K562 (cell line): ENCODE data around the gene MKLN1. TPM values are rescaled to one million over a fixed set of nuclear protein-coding genes. Genes with fewer than 3 reads are reported as not detected.

ENCODE experiments used
- ATAC-seq: fragments of 200-7000 bp; cut with Tn5 transposase; 3 replicates; pipeline ENCODE4 v1.9.1; 2020; ENCODE audit warnings: moderate library complexity
- BruUV-seq: library from RNA; stranded (reverse); fragments of 400-500 nt; replicated peaks from 2 replicates; lab custom pipeline; 2021; lab: Mats Ljungman, UMichigan
- CTCF ChIA-PET: fragments of 300-600 bp; formaldehyde crosslinking; extraction: SDS; loops from one replicate; lab custom pipeline; 2021; ENCODE audit warnings: low intra/inter-chr PET ratio; lab: Yijun Ruan, JAX
- POLR2A ChIA-PET: fragments of 300-600, 350-650 bp; sonication (Branson Sonifier 250); formaldehyde crosslinking; extraction: SDS; loops from one replicate; lab custom pipeline; 2021; ENCODE audit warnings: antibody characterized with exemption, inconsistent platforms; lab: Yijun Ruan, JAX
- DNase-seq, 4 experiments: peaks; one replicate each; pipeline versions ENCODE4 v3.0.0 to v3.0.0-alpha.2; 2011 to 2018; ENCODE audit warnings: low spot score in 3 of 4, mixed read lengths in 3 of 4; ENCODE audit errors: extremely low read depth in 1 of 4
- FAIRE-seq: peaks from 2 replicates; lab custom pipeline; 2011; peaks lifted over from hg19 to GRCh38; lab: Jason Lieb, UNC
- H2AFZ ChIP-seq: 2 replicates; pipeline ENCODE4 v1.6.0; 2011; ENCODE audit warnings: low read depth, low read length, control low read depth, inconsistent platforms
- H3K27ac ChIP-seq: fragments of 200-600 bp; 3 replicates; pipeline ENCODE4 v1.8.0; 2011; ENCODE audit warnings: low read depth, mild to moderate bottlenecking, control low read depth, inconsistent platforms, low read length, moderate library complexity, mixed read lengths; ENCODE audit errors: extremely low read depth
- H3K27me3 ChIP-seq, 2 experiments: fragments of 300-600 bp in 1 of 2; 2 replicates in 1 of 2; 3 replicates in 1 of 2; pipeline versions ENCODE4 v1.6.0 to v1.8.0; 2011; ENCODE audit warnings: inconsistent platforms in 2 of 2, low read length in 2 of 2, mild to moderate bottlenecking in 1 of 2, mixed read lengths in 1 of 2, moderate library complexity in 1 of 2; ENCODE audit not compliant: control insufficient read depth in 2 of 2, insufficient read depth in 2 of 2
- H3K36me3 ChIP-seq: fragments of 300-600 bp; 3 replicates; pipeline ENCODE4 v1.8.0; 2011; ENCODE audit warnings: mild to moderate bottlenecking, low read length, inconsistent platforms; ENCODE audit not compliant: control insufficient read depth, insufficient read depth
- H3K4me1 ChIP-seq, 2 experiments: fragments of 200-600 bp in 1 of 2; replicated peaks in 1 of 2; 2 replicates in 1 of 2; 3 replicates in 1 of 2; pipeline versions ENCODE4 v1.5.1 to v1.8.0; 2011; ENCODE audit warnings: inconsistent platforms in 2 of 2, low read length in 2 of 2, mild to moderate bottlenecking in 1 of 2, mixed read lengths in 1 of 2, moderate library complexity in 1 of 2; ENCODE audit not compliant: control insufficient read depth in 2 of 2, insufficient read depth in 2 of 2
- H3K4me2 ChIP-seq: 2 replicates; pipeline ENCODE4 v1.6.1; 2011; ENCODE audit warnings: low read length, control low read depth, inconsistent platforms, mixed read lengths; ENCODE audit not compliant: insufficient read depth
- H3K4me3 ChIP-seq: fragments of 200-600 bp; sonication (generic), shearing (Covaris generic); 2 replicates; pipeline ENCODE4 v1.5.1; 2016; ENCODE audit warnings: control low read depth, inconsistent platforms
- H3K79me2 ChIP-seq: fragments of 200-600 bp; 3 replicates; pipeline ENCODE4 v1.8.0; 2011; ENCODE audit warnings: low read length, inconsistent platforms; ENCODE audit not compliant: control insufficient read depth, insufficient read depth
- H3K9ac ChIP-seq, 2 experiments: 2 replicates each; pipeline versions ENCODE4 v1.6.0 to v1.6.1; 2011; ENCODE audit warnings: low read depth in 2 of 2, low read length in 2 of 2, control low read depth in 1 of 2, inconsistent platforms in 1 of 2, mild to moderate bottlenecking in 1 of 2, mixed read lengths in 1 of 2; ENCODE audit not compliant: insufficient read depth in 1 of 2
- H3K9me1 ChIP-seq: one replicate; pipeline ENCODE4 v1.6.0; 2011; ENCODE audit warnings: inconsistent platforms, mild to moderate bottlenecking, low read length, moderate library complexity; ENCODE audit not compliant: control insufficient read depth, insufficient read depth
- H3K9me3 ChIP-seq: replicated peaks from 2 replicates; pipeline ENCODE4 v1.5.1; 2011; ENCODE audit warnings: low read depth, low read length, inconsistent platforms; ENCODE audit not compliant: control insufficient read depth, insufficient read depth
- H4K20me1 ChIP-seq: replicated peaks from 2 replicates; pipeline ENCODE4 v1.6.1; 2011; ENCODE audit warnings: low read length, inconsistent platforms, mixed read lengths; ENCODE audit not compliant: control insufficient read depth, insufficient read depth
- CBFB ChIP-seq: sonication (generic); formaldehyde crosslinking; IDR thresholded peaks from 2 replicates; pipeline ENCODE4 v1.4.0; 2020; ENCODE audit warnings: mild to moderate bottlenecking, missing genetic modification reagents
- ESRRB ChIP-seq: fragments of 250-450 bp; sonication (Bioruptor Pico); IDR thresholded peaks from 2 replicates; pipeline ENCODE4 v1.5.0; 2020; ENCODE audit warnings: mild to moderate bottlenecking, moderate library complexity, borderline replicate concordance
- HDAC2 ChIP-seq: fragments of 450-650 bp; IDR thresholded peaks from 2 replicates; pipeline ENCODE4 v1.6.1; 2016; ENCODE audit warnings: mild to moderate bottlenecking
- KLF13 ChIP-seq: fragments of 450-650 bp; IDR thresholded peaks from 2 replicates; pipeline ENCODE4 v1.6.1; 2016; ENCODE audit warnings: missing genetic modification characterization, low read depth, mild to moderate bottlenecking, missing compliant biosample characterization, moderate library complexity, borderline replicate concordance
- MAFF ChIP-seq: IDR thresholded peaks from 2 replicates; pipeline ENCODE4 v1.6.1; 2012; ENCODE audit warnings: low read length, improper control_type of control experiment
- MCM7 ChIP-seq, 2 experiments: fragments of 450-650 bp; IDR thresholded peaks; 2 replicates each; pipeline ENCODE4 v1.6.1; 2016 to 2018
- NCOA2 ChIP-seq, 2 experiments: fragments of 450-650 bp; IDR thresholded peaks; 2 replicates each; pipeline ENCODE4 v1.6.1; 2018; ENCODE audit warnings: mild to moderate bottlenecking in 2 of 2, moderate library complexity in 1 of 2; ENCODE audit not compliant: partially characterized antibody in 2 of 2
- ZKSCAN8 ChIP-seq: fragments of 200-800 bp; sonication (Bioruptor generic); IDR thresholded peaks from 2 replicates; pipeline ENCODE4 v1.6.1; 2016; ENCODE audit warnings: missing genetic modification characterization, missing compliant biosample characterization
- ZNF24 ChIP-seq: fragments of 450-650 bp; IDR thresholded peaks from 2 replicates; pipeline ENCODE4 v1.6.1; 2016
- WGBS: fragments of 100-300 bp; shearing (Covaris generic); methylation state at CpG from one replicate; pipeline ENCODE4 v1.1.6; 2016; ENCODE audit warnings: low coverage, mixed read lengths; ENCODE audit not compliant: insufficient coverage; ENCODE audit errors: missing lambda C conversion rate; 5-methylcytosine and 5-hydroxymethylcytosine counted together
- in situ Hi-C: fragments of 300-500 bp; cut with MboI; formaldehyde crosslinking; loops from 4 replicates; pipeline ENCODE4 v1.15.0; 2018; ENCODE audit warnings: inconsistent platforms, mixed read lengths
- intact Hi-C: fragments of 100-400 bp; cut with micrococcal nuclease; formaldehyde crosslinking; loops from 2 replicates; pipeline ENCODE4 v1.14.2; 2022
- polyA plus RNA-seq, 8 experiments: library from polyadenylated mRNA; depleted of rRNA in 4 of 8; stranded (reverse) in 5 of 8; unstranded in 3 of 8; fragments of >200 nt; fragmentation: Nextera tagmentation in 2 of 8; fragmentation: Illumina TruSeq in 1 of 8; extraction: Ambion mirVana in 2 of 8; extraction: Trizol in 1 of 8; gene quantifications; 2 replicates each; pipeline versions ENCODE4 v1.2.1 to v1.2.3, GENCODE V29; 2011 to 2014; ENCODE audit warnings: inconsistent platforms in 1 of 8, missing spikeins in 1 of 8
- total RNA-seq, 7 experiments: library from RNA; depleted of rRNA in 6 of 7; stranded (reverse); fragments of >200 nt in 6 of 7; fragmentation: Illumina TruSeq in 2 of 7; extraction: Trizol in 2 of 7; gene quantifications; 2 replicates each; pipeline versions ENCODE4 v1.2.1 to v1.2.3, GENCODE V29; 2011 to 2021; ENCODE audit warnings: low replicate concordance in 1 of 7
- TF ChIP-seq, protein P1 (sequence below): fragments of 450-650 bp; IDR thresholded peaks from 2 replicates; pipeline ENCODE4 v1.6.1; 2018; ENCODE audit not compliant: partially characterized antibody
- TF ChIP-seq, protein P2 (sequence below): fragments of 450-650 bp; IDR thresholded peaks from 2 replicates; pipeline ENCODE4 v1.6.1; 2016; ENCODE audit warnings: low read depth, mild to moderate bottlenecking, moderate library complexity
- TF ChIP-seq, protein P3 (sequence below): fragments of 450-650 bp; IDR thresholded peaks from one replicate; pipeline ENCODE4 v1.6.1; 2018; ENCODE audit warnings: mild to moderate bottlenecking, moderate library complexity; ENCODE audit not compliant: partially characterized antibody
- TF ChIP-seq, protein P4 (sequence below): sonication (generic); formaldehyde crosslinking; IDR thresholded peaks from 2 replicates; pipeline ENCODE4 v1.8.1; 2023; ENCODE audit warnings: mild to moderate bottlenecking, missing genetic modification reagents

Gene MKLN1
- total and polyA plus RNA-seq, 9 of the 15 experiments (the other 6 are each of a cell fraction or from before 2014, with no cell fraction given): 18.6 to 80.4 (median 56.0) TPM

DNA sequence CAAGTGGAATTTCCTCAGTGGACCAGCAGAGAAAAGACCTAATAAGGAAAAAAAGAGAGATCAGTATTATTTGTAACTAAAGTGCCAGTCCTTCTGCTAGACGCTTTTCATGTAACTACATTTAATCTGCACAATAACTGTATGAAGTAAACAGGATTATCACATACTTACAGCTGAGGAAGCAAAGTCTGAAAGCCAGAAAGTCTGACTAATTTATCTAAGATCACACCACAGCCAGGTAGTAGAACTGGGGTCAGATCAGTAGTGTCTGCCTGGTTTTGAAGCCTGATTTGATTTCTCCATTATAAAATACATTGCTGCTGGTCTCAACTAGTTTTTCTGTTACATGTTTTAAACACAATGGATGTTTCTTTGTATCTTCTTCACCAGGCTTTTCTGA lies 159.5 kb downstream of the MKLN1 start (continued):
- TF ChIP-seq, protein P1, sequence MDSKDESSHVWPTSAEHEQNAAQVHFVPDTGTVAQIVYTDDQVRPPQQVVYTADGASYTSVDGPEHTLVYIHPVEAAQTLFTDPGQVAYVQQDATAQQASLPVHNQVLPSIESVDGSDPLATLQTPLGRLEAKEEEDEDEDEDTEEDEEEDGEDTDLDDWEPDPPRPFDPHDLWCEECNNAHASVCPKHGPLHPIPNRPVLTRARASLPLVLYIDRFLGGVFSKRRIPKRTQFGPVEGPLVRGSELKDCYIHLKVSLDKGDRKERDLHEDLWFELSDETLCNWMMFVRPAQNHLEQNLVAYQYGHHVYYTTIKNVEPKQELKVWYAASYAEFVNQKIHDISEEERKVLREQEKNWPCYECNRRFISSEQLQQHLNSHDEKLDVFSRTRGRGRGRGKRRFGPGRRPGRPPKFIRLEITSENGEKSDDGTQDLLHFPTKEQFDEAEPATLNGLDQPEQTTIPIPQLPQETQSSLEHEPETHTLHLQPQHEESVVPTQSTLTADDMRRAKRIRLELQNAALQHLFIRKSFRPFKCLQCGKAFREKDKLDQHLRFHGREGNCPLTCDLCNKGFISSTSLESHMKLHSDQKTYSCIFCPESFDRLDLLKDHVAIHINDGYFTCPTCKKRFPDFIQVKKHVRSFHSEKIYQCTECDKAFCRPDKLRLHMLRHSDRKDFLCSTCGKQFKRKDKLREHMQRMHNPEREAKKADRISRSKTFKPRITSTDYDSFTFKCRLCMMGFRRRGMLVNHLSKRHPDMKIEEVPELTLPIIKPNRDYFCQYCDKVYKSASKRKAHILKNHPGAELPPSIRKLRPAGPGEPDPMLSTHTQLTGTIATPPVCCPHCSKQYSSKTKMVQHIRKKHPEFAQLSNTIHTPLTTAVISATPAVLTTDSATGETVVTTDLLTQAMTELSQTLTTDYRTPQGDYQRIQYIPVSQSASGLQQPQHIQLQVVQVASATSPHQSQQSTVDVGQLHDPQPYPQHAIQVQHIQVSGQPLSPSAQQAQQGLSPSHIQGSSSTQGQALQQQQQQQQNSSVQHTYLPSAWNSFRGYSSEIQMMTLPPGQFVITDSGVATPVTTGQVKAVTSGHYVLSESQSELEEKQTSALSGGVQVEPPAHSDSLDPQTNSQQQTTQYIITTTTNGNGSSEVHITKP: no peak
- TF ChIP-seq ZNF24: no peak
- no peak for TF ChIP-seq ZKSCAN8 (CRISPR knock-in tag)
- TF ChIP-seq NCOA2 (IDR thresholded peaks at IDR 0.05; ENCODE audit: partially characterized antibody in 2 of 2): no peak
- TF ChIP-seq, all 486 proteins: peak for 0

DNA sequence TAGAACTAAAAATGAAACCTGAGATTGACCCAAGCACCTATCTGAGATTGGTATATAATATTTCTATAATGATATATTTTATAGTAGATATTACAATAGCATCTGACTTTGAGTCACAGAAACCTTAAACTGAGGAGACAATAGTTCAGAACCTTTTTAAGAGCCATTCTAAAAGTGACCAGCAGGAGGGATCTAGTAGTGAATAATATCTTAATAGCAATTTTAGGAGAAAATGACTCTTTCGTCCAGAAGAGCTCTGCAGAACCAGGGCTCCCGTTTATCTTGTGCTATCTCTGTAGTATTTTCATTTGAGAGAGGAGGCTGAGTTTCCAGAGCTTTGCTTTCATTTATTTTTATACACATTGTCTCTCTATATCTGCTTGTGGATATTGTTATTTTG lies 160.7 kb downstream of the MKLN1 start:
- FAIRE-seq (no peak), ATAC-seq (peak; percentile 66), DNase-seq (peak in 1 of 4 experiments; percentile 31)
- ChIA-PET CTCF (no interaction called here), POLR2A (no interaction called here)
- H3K27ac ChIP-seq: no peak overlapping the region
- no peaks in the 10 kb centered on the region for H3K9me1 ChIP-seq
- H3K36me3 ChIP-seq: peaks cover 26% of the 10 kb centered on the region; the same call in 2 of the 3 replicates
- intact Hi-C loops (no loop called here), in situ Hi-C loops (no loop called here)
- WGBS: 64% methylated on average over 2 of the region's 2 CpGs
- H3K79me2 ChIP-seq: no peaks in the 10 kb centered on the region
- no peak overlapping the region for H3K4me3 ChIP-seq
- BruUV-seq: no TSS peak
- no peak overlapping the region for H3K4me2 ChIP-seq
- H4K20me1 ChIP-seq: no peaks in the 10 kb centered on the region
- H3K4me1 ChIP-seq: no peaks in the 10 kb centered on the region
- H3K27me3 ChIP-seq: no peaks in the 10 kb centered on the region
- H3K9me3 ChIP-seq: no peaks in the 10 kb centered on the region
- no peak overlapping the region for H2AFZ ChIP-seq
- H3K9ac ChIP-seq: no peak overlapping the region
- TF ChIP-seq ESRRB (CRISPR knock-in tag) (no peak), MAFF (no peak), KLF13 (no peak), HDAC2 (no peak), CBFB (CRISPR knock-in tag) (no peak), MCM7 (IDR thresholded peaks at IDR 0.05) (no peak)
- TF ChIP-seq, protein P2, sequence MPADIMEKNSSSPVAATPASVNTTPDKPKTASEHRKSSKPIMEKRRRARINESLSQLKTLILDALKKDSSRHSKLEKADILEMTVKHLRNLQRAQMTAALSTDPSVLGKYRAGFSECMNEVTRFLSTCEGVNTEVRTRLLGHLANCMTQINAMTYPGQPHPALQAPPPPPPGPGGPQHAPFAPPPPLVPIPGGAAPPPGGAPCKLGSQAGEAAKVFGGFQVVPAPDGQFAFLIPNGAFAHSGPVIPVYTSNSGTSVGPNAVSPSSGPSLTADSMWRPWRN: no peak
- TF ChIP-seq, protein P3, sequence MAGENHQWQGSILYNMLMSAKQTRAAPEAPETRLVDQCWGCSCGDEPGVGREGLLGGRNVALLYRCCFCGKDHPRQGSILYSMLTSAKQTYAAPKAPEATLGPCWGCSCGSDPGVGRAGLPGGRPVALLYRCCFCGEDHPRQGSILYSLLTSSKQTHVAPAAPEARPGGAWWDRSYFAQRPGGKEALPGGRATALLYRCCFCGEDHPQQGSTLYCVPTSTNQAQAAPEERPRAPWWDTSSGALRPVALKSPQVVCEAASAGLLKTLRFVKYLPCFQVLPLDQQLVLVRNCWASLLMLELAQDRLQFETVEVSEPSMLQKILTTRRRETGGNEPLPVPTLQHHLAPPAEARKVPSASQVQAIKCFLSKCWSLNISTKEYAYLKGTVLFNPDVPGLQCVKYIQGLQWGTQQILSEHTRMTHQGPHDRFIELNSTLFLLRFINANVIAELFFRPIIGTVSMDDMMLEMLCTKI: no peak
- TF ChIP-seq, protein P4, sequence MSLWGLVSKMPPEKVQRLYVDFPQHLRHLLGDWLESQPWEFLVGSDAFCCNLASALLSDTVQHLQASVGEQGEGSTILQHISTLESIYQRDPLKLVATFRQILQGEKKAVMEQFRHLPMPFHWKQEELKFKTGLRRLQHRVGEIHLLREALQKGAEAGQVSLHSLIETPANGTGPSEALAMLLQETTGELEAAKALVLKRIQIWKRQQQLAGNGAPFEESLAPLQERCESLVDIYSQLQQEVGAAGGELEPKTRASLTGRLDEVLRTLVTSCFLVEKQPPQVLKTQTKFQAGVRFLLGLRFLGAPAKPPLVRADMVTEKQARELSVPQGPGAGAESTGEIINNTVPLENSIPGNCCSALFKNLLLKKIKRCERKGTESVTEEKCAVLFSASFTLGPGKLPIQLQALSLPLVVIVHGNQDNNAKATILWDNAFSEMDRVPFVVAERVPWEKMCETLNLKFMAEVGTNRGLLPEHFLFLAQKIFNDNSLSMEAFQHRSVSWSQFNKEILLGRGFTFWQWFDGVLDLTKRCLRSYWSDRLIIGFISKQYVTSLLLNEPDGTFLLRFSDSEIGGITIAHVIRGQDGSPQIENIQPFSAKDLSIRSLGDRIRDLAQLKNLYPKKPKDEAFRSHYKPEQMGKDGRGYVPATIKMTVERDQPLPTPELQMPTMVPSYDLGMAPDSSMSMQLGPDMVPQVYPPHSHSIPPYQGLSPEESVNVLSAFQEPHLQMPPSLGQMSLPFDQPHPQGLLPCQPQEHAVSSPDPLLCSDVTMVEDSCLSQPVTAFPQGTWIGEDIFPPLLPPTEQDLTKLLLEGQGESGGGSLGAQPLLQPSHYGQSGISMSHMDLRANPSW (CRISPR knock-in tag): no peak
